Measurements from ENCODE around the gene PFN3.
"Not testable (repeated sequence)": the region's sequence is repeated elsewhere in the genome, so short reads cannot be mapped to it uniquely, and the experiment has no call there.

Gene PFN3

GRCh38 chr5:177425196-177425800, 24.8 kb upstream of the PFN3 start:
- DNase-seq, result no peak

DNA sequence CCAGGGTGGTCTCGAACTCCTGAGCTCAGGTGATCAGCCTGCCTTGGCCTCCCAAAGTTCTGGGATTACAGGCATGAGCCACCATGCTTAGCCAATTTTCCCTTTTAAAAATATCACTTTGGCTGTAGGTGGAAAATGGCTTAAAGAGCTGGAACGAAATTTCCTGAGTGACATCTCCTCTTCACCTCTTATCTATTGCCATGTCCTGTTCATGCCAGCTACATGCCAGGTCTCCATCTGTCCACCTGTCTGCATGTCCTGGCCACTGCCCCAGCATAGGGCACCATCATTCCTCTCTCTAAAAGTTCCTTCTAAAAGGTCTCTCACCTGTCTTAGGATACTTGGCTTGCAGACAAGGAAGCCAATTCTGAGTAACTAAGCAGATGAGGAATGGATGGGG, 23.2 kb upstream of the PFN3 start:
- DNase-seq, result no peak

- no peak for DNase-seq
These were observed 20.8 kb upstream of the PFN3 start for GRCh38 chr5:177421062-177421798.

- DNase-seq, result not testable (repeated sequence)
These were observed 20.0 kb upstream of the PFN3 start for GRCh38 chr5:177420472-177420871.

DNA sequence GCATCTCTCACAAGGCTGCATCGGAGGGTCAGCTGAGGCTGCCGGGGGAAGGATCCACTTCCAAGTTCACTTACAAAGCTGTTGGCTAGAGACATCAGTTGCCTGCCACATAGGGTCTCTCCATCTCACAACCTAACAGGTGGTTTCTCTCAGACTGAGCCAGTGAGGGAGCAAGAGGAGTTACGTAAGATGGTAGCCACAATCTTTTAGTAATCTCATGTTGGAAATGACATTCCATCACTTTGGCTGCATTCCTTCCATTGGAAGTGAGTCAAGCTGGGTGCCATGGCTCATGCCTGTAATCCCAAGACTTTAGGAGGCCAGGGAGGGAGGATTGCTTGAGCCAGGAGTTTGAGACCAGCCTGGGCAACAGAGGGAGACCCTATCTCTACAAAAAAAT, 18.6 kb upstream of the PFN3 start:
- no peak for DNase-seq

GRCh38 chr5:177417081-177417480, 16.6 kb upstream of the PFN3 start:
- DNase-seq, result not testable (repeated sequence)

- DNase-seq, result no peak
These were observed 14.0 kb upstream of the PFN3 start for GRCh38 chr5:177414481-177414880.

DNA sequence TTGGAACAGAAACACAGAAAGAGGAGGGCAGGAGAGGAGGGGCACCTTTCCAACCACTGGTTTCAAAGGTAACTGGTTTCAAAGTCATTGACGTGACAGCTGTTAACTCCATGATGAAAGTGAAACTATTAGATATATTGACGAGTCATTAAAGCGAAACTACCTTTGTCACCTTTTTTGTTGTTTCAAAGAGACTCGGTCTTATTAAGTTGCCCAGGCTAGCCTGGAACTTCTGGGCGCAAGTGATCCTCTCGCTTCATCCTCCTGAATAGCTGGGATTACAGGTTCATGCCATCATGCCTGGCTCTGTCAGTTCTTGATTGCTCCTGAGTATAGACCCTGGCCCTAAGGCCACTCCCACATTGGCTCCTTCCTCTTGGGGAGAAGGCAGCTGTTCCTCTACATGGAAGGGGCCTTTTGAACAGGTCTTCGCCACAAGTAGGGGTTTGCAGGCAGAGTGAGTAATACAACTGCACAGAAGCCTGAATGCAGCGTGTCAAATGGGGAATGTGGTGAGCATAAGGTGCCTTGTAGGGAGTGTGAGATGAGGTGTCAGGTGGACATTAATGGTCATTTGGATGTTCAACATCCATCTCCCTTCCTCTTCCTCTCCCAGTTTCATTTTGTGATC, 12.3 kb upstream of the PFN3 start:
- no peak for DNase-seq

GRCh38 chr5:177410575-177410974, 10.1 kb upstream of the PFN3 start:
- DNase-seq, result no peak

DNA sequence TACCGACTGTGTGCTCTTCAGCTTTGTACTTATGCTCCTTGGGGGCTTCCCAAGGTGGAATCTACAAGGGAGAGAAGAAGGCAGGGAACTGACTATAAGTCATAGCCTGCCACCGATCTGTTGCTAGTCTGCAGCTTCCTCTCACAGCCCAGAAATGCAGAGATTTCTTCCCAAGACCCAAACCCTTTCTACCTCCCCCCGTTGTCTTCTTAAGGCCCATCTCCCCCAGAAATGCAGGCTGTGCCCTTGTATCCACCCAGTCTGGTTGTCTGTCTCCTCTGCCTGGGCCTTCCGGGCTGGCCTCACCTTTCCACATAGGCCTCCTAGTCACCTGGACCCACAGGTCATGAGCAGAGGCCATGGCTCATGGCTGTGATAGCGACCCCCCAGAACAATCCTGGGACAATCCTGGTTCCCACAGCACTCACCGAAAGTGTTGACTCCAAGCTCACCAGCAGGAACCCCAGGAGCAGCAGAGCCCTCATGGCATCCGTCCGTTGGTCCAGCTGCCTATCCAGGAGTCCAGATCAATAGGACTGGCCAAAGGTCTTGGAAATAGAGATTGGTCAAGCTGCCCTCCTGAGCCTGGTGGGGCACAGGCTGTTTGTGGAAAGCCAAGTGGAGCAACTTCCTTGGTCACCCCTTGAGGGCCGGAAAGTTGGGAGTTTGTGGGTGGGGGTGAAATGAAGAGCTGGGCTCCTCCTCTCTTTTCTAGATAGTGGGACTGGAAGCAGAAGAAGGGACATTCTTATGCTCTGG, 8.8 kb upstream of the PFN3 start, which contains the start of gene F12:
F12 (minus strand) TSS at position 522 of the 759 bp plus-strand sequence; CDS start at position 485, 37 bp downstream.
- DNase-seq, result no peak

DNA sequence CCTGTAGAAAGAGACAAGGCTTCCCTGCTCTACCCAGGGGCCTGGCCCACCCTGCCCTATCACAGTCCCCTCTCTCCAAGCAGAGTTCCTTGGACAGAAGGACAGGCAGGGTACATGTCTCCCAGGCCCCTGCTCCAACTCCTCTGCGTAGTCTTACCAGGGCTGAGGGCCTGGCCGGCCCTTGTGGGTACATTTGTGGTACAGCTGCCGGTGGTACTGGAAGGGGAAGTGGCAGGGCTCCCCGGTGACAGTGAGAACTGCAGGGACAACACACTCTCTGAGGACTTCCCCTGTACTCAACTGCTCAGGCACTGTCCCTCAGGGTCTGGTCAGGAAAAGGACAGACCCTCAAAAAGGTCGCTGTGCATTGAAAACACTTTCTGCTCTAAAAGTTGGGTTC, 5.3 kb upstream of the PFN3 start:
- no peak for DNase-seq

GRCh38 chr5:177405312-177405711, 4.9 kb upstream of the PFN3 start:
- DNase-seq, result no peak

DNA sequence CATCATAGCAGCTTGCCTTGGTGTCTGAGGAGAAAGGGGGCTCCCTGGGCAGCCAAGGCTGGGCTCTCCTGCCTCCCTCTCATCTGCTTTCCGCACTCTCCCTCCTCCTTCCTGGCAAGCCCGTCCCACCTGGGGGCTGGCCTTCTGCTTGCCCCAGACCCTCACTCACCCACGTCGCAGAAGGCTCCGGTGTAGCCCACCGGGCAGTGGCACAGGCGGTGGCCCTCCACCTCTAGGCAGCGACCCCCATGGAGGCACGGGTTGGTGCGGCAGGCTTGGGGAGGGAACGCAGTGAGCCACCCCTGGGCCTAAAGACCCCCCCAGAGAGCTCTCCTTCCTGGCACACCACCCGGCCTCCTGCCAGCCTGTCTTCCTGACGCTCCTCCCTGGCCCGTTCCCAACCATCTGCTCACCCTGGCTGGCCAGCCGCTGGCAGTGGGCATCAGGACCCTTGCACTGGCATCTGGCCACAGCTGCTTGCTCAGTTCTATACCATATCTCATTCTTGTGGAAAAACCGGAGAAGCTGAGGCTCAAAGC, 4.2 kb upstream of the PFN3 start:
- DNase-seq, result no peak

GRCh38 chr5:177403792-177404640, 3.6 kb upstream of the PFN3 start:
- peak; percentile 55 to 80 for DNase-seq

GRCh38 chr5:177403102-177403791, 2.8 kb upstream of the PFN3 start:
- DNase-seq, result peak; percentile 55 to 72

- peak; percentile 85 to 93 for DNase-seq
These were observed 2.0 kb upstream of the PFN3 start for GRCh38 chr5:177402271-177403043.

- DNase-seq, result no peak
These were observed 2.5 kb downstream of the PFN3 start for GRCh38 chr5:177397875-177398390.

DNA sequence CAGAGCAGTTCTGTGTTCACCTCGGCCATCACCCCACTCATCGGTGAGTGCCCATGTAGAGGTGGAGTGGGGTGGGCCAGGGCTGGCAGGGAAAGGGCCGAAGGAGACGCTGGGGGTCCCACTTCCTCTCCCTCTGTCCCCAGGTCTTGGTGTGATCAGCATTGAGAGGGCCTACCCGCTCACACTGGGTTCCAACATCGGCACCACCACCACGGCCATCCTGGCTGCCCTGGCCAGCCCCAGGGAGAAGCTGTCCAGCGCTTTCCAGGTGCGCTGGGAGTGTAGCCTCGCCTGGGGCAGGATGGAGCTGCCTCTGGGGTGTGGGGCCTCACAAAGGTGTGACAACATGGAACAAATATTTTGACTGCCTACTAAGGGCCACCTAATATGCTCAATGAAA, 3.7 kb downstream of the PFN3 start:
- no peak for DNase-seq

GRCh38 chr5:177396078-177396477, 4.4 kb downstream of the PFN3 start:
- DNase-seq, result no peak

DNA sequence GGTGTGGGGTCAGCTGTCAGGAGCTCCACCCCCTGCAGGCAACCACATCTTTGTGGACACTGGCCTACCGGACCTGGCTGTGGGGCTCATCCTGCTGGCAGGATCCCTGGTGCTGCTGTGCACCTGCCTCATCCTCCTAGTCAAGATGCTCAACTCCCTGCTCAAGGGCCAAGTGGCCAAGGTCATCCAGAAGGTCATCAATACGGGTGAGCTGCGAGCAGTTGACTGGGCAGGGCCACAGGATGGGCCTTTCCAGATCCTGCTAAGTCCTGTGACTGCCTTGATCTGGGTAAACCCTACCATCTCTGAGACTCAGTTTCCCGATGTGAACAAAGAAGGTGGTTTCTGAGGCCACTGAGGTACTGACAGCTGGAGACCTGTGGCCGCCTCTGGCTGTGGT, 6.5 kb downstream of the PFN3 start:
- no peak for DNase-seq

Measured in NCI-H526 (cell line).